HG03432 (cell line): ENCODE data around the gene BLACAT1.

Experiments
- ATAC-seq: cut with Tn5 transposase; IDR thresholded peaks from one replicate; pipeline ENCODE4 v1.9.1; 2021; ENCODE audit warnings: mild to moderate bottlenecking, moderate library complexity; ENCODE audit not compliant: unreplicated experiment

BLACAT1 gene

DNA sequence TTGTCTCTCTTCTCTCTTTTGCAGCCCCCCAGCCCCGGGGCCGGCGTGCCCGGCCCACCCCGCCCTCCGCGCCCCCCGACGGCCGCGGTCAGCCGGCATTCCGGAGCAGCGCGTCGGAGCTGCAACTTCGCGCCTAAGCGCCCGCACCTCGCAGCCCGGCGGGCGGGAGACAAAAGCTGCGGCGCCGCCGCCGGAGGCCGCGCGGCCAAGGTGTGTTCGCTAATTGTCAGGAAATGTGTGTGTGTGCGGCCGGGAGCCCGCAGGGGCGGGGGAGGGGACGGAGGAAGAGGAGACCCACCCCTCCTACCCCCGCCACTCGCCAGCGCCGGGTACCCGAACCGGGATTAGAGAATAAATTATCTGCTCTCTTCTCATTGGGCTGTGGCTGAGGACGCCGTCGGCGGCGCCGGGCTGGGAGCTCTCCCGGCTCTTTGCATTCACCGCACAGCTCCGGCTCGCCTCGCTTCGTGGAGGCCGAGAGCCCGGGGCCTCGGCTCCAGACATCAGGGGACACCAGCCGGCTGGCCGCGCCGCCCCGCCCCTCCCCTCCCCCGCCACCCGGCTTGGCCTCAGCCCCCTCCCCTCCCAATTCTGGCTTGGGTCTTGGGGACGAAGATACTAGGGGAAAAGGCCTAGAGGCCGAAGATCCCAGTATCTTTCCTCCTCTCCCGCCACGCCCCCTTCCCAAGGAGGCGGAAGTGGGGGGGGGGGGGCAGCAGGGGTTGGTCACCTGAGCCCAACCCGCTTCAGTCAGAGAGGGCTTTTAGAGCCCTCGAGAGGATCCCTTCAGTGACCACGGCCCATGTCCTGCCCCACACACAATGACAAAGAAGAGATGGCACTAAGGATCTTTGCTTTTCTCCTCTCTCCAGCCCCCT lies 1.3 kb upstream of the BLACAT1 start:
- no peak for ATAC-seq

DNA sequence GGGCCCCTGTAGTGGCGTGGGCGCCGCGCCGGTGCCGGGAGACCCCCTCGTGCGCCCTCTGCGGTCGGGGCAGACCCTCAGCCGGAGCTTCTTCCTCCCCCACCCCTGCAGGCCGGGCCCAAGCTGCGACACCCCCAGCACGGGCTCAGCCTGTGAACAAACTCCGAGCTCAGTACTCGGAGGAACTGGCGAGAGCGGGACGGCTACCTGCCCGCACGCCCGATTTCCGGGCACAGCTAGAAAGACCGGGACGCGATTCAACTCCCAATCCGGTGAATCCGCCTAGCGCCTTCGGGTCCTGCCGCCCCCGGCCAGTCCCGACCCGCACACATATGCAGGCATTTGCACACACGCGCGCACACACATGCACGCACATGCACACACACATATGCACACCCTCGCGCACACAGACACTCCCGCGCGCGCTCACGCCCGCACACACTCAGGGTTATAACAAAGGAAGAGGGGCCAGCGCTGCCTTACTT lies 580 bp upstream of the BLACAT1 start:
- no peak for ATAC-seq

DNA sequence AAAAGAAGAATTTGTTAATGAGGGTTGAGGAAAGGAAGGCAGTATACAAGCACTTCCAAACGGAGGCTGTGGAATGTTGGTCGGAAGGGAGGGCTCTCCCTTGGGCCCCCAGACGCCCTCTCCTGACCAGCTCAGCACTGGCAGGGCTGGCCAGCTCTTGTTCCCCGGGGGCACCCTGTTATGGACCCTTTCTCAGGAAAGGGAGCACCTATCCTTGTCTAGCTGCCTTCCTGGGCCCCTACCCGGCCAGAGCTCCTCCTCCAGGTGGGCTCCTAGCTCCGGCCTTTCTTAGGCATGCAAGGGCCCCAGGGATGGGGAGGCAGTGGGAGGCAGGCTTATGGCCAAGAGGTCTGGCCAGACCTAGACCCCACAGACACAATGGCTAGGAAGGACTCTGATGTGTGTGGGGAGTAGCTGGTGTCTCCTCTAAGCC lies 926 bp downstream of the BLACAT1 start:
- no peak for ATAC-seq

DNA sequence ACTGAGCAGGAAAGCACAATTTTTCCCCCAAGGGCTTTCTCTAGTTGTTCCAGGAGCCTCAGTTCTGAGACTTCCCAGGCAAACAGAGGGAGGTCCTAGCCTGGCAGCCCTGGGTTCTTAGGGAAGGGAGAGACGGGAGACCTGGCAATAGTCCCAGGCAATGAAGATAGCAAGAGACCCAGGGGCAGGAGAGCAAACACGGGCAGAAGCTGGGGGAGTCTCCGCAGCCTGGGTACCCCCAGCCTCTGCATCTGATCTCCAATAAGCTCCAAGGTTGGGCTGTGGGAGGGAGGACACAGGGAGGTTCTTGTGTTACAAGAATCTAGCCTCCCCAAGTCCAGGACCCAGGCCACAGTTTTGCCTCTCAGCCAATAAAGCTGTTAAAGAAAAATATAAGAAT lies 2.4 kb downstream of the BLACAT1 start:
- no peak for ATAC-seq

DNA sequence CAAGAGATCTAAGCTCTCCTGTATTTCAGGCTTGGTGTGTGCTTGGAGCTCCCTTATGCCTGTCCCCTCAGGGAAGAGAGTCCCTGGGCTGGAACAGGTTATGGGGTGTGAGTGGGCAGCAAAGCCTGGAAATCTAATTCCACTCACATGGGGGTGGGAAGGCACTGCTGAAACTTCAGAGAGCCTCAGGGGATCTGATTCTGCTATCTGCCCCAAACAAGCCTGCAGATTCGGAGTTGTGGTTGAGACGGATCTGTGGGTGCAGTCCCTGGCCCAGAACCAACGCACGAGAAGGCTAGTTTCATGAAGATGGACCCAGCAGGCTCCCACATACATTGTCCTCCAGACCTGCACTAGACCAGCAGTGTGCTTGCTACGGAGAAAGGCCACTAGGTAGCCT lies 2.9 kb downstream of the BLACAT1 start:
- ATAC-seq = no peak

DNA sequence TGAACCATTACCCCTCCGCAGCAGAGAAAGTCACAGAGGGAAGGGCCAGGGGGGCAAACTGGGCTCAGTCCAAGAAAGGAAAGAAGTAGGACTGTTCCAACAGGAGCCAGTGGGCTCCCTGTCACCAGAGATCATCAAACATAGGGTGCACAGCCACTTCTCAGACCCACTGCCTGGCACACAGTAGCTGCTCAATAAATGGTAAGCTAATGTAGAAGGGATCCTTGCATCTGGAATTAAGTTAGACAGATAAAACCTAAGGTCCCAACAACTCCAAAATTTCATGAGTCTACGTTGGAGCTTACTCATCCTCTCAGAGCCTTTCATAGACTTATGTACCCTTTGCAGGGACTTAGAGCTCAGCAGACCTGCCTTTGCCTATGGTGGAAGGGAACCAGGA lies 3.5 kb downstream of the BLACAT1 start:
- no peak for ATAC-seq

DNA sequence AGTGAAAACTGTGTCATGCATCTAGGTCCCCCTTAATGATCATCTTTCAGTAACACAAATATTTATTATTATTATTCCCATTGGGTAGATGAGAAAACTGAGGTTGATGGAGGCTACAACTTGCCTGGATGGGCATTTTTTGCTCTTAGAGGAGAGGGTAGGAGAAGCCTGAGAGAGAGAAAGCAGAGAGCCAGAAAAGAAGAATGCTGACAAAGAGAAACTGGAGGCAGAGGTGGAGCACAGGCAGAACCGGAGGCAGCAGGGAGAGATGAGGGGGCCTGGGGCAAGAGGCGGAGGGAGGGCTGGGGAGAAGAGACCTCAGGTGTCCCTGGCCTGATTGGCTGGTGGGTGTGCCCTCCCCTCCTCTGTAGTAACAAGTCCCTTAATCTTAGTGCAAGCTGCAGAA lies 4.1 kb downstream of the BLACAT1 start:
- no peak for ATAC-seq

DNA sequence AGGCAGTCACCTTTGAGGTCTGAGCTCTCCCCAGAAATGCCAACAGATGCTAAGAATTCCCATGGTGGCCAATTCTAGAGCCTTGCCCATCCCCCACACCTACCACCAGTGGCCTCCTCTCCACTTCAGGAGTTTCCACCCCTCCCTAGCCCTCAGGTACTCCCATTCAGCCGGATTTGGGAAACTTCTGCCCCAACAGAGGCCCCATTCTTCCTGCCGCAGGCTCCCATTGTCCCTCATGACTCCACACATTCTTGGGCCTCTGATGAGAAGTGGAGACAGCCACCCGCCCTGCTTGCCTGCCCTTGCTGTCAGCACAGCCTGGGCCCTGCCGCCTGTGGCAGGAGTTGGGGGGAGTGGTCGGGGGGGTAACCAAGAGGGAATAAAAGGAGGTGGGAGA lies 4.6 kb downstream of the BLACAT1 start:
- no peak for ATAC-seq

DNA sequence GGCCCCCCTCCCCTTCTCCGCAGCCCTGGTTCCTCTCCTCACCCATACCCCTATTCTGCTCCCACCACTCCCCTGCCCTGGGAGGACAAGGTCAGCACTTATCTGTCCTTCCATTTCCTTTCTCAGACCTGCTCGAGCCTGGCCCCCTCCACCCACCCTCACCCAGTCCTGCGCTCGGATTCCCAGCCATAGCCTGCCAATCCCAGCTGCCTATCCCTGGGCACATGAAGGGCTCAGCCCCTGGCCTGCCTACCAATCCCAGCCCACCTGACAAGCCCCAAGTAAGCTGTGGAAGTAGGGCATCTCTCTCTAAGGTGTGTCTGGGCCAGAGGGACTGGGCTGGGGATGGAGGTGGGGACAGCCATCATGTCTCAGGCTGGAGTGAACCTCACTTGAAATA lies 5.4 kb downstream of the BLACAT1 start:
- ATAC-seq = no peak

DNA sequence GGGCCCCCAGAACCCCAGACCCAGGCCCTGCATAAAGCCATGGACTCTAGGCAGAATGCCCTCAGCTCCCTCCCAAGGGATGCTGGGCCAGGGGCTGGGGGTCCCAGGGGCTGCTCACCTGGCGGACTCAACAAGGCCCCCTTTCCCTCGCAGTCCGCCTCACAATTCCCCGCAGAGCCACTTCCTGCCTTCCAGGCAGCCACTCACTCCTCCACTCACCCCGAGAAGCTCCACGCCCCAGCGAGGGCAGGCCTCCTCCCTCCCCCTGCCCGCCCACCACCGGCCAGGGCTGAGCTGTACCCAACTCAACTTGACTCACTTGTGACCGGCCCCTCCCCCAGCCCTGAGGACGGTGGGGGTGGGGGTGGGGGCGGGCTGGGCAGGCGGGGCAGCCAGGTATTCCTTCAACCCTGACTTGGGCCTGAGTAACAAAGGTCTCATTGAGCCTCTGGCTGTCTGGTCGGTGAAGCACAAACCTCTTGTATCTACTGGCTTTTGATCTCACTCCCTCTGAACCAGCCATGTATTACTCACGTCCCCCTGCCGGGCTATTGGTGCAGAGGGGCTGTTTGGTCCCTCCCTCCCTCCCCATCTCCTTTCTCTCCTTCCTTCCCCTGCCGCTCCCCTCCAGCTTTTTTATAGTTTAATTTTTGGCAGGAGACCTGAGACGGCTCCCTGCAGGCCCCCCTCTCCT lies 5.9 kb downstream of the BLACAT1 start:
- ATAC-seq = peak; percentile 75

DNA sequence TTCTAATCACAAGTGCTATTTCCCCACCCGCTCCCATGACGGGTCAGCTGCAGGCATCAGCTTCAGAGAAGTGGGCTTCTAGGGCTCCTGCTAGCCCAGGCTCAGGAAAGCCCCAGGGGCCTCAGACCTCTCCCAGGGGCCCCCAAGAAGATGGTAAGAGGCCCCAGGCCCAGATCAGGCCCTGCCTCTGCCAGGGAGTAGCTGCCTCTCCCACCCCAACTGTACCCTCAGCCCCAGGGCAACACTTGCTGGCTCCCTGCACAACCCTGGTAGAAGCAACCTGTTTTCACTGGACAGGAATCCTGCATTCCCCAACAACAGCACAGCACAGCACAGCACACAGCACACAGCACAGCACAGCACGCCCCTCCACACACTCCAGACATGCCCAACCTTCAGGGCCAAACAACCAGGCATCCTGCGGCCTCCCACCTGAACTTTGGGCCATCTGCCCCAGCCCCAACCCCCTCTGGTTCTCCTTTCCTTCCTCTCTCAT lies 6.5 kb downstream of the BLACAT1 start:
- no peak for ATAC-seq

DNA sequence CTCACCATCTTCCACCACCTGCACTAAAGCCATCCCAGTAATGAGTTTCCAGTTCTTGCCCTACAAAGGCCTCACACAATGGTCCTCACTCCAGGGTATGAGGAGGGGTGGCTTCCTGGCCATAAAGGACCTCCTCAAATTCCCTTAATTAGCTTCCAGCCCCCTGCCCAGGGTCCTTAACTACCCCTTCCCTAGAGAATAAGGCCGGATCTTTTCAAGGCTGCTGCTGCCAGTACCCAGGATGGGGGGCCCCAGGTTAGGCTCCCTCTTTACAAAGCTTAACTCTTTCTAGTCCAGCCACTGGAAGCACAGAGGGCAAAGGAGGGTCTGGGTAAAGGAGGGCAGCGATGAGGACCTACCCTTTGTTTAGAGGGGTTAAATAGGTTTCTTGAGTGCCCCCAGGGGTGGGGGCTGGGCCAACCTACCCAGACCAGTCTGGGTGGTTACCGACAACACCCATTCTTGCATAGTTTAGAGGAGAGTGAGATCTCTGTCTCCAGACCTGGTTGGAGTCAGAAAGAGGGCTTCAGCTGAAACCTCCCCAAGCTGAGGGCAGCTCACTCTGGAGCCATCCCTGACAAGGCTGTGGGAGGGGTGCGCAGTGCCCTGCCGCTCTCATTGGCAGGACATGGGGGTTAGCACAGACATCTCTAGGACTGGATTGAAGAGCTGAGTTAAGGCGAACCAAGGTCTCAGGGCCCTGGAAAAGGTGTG lies 7.1 kb downstream of the BLACAT1 start:
- no peak for ATAC-seq

DNA sequence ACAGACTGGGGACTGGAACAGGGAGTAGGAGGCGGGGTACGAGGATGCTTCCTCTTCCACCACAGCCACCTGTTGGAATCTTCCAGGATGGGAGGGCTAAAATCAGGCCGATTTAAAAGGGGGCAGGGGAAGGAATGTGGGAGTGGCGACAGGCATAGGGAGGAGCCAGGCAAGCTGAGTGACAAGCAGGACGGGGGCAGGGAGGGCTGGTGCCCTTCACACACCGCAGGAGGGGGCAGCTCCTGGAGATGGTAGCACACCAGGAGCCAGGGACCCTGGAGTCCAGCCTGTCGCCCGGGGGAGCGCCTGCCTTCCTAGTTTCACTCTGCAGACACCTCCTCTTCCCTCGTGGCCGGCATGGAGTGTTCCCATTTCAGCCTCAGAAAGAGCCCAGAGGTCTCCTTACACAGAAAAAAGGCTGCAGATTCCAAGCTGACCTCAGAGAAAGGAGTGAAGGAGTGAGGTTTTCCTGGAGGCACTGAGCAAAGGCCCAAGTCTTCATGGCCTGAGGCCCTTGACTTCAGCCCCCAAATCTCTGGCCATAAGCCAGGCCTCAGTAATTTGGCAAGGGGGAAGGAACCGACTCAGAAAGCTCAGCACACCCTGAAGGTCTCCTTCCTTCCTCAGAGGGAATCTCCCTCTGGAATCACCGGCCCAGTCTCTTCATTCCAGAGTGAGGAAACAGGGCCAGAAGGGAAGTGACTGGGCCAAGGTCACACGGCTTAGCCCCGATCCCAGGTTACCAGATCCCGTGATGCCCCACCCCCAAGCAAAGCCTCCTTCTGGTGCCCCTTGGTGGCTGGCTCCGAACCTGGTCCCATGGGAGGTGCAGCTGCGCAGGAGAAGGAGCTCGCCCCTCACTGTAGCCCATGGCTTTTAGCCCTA lies 8.1 kb downstream of the BLACAT1 start:
- no peak for ATAC-seq

DNA sequence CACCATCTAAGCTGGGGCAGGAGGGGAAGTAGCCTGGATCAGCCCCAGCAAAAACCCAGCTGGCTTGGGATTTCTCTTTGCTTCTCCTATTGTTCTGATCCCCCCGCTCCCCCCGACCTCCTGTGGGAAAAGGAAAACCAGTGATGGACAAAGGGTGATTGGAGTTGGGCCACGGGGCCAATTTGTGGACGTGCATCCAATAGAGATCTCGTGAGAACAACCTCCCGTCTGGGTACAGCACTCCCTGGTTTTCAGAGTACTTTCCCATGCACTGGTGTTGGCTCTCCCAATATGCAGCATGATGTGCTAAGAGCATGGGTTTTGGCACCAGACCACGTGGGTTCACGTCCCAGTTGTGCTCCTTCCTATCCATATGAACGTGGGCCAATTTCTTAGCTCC lies 9.0 kb downstream of the BLACAT1 start:
- no peak for ATAC-seq

DNA sequence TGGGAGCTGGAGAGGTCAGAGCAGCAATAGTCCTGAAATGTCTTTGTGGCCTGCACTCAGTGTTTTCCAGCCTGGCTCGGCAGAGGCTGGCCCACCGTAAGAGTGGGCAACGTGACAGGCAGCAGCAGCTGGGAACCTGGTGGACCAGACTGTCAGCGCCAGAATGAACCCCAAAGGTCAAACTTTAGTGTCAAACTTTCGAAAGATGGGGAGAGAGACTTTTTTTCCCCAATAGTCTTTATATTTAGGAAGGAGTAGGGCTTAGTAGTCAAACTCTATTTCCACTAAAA lies 10.3 kb downstream of the BLACAT1 start:
- no peak for ATAC-seq

DNA sequence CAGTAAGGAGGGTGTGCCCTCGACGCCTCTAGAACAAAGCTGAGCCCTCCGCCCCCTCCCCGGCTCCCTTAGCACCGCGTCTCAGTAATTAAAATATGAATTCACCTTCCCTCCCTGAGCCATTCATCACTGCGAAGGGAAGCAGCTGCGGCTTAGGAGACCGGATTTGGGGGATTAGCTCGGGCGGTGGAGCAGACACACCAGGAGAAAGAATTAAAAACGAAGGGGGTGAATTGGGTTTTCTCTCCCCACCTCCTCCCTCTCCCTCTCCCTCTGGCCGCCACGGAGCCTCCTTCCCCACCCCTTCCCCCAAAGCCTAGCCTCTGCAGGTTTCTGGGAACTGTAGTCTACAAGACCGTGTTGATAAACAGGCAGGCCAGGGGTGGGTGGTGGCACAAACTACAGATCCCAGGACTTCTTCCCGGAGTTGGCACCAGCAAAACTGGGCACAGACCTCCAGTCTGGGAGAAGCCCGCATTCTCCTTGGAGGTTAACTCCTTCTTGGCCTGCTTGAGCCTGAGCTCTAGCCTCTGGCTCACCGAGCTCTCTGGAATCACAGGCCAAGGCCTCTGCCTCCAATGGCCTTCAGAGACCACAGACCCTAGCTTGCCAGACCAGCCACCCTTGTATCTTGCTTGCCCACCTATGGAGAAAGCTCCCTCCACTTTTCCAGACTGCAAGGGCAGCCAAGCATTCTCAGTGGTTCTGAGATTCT lies 10.8 kb downstream of the BLACAT1 start:
- no peak for ATAC-seq

DNA sequence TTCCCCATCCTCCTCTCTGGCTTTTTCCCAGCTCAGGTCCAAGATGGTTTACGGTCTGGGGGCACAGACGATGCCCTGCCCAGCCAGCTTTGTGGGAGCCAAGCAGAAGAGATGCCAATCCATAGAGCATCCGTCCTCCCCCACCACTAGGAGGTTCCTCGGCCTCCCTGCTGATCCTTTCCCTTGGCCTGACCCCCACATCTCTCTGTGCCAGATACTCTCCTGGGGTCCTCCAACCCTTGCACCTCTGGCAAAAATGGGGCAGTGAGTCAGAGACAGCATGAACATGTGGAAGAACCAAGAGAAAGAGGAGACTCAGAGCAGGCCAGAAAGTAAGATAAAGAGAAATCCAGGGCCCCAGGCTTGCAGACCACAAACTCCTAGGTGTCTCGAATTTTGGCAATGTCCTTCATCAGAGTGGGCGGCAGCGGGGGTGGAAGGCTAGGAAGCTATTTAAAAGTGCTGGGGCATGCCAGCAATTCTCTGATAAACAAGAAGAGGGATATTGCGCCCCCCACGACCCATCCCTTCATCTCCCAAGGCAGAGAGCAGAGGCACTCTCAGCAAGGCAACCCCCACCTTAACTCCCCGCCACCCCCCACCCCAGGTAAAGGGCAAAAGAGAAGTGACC lies 11.4 kb downstream of the BLACAT1 start:
- no peak for ATAC-seq

DNA sequence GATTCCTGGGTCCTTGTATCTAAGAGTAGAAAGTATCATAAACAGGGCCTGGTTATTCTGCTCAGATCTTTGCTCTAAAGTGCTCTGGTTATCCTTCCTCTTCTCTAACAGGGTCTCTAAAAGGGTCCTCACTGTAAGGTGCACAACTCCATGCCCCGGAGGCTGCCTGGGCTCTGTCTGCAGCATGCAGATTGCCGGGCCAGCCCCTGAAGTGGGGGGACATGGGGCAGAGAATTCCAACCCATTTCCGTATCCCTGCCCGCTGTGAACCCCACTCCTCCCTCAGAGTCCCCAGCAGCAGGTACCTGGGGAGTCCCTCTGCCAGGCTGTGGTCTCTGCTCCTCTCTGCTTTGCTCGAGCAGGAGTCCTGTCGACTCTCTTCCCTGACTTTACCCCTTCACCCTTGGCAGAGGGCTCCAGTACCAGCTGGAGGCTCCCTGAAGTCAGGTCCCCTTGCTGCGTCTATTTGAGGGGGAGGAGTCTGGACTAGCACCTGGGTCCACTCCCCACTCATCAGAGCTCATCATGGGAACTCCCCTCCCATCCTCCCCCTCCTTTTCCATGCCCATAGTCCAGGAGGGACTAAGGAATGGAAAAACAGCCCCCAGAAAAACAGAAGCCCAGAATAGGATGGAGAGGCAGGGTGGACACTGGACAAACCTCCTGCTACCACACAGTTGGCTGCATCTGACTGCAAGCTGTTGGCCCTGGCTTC lies 12.1 kb downstream of the BLACAT1 start:
- no peak for ATAC-seq
